A549 treated with DMSO at 1 μM for 4 hours (cell line): ENCODE measurements around the gene ARPIN. TPM values are rescaled to one million over a fixed set of nuclear protein-coding genes. Genes with fewer than 3 reads are reported as not detected.

Source experiments
- total RNA-seq: library from RNA; stranded (reverse); fragments of 200-300 nt; extraction: Qiagen RNA extraction; gene quantifications from 5 replicates; pipeline ENCODE4 v1.2.3, GENCODE V29; 2022; ENCODE audit warnings: low read depth

The ARPIN gene
- 10.2 to 13.8 TPM (median 13.0 TPM) in 5 replicates for total RNA-seq

GRCh38 chr15:89912674-89913396 is at the start of gene ARPIN:
ARPIN (minus strand) TSS chr15:89912952; CDS start chr15:89912835, 117 bp downstream.

GRCh38 chr15:89893696-89894447 is 18.9 kb downstream of the ARPIN start, which contains the start of gene AP3S2:
AP3S2 (minus strand) TSS chr15:89893994; CDS start chr15:89893949, 45 bp downstream.

Other genes starting within 250 kb of the ARPIN start
- 0.05 to 0.17 TPM (median 0.08 TPM) in 4 of 5 replicates, not detected in the other for gene PLIN1, start 233.6 kb downstream of the ARPIN start, total RNA-seq
- 5.9 to 7.3 TPM (median 6.6 TPM) in 5 replicates for gene PEX11A, start 222.2 kb downstream of the ARPIN start, total RNA-seq
- 0.13 to 0.21 TPM (median 0.19 TPM) in 5 replicates for gene WDR93, start 222.1 kb downstream of the ARPIN start, total RNA-seq
- gene MESP1, start 161.7 kb downstream of the ARPIN start, total RNA-seq, result 2.7 to 8.0 TPM (median 6.3 TPM) in 5 replicates
- gene MESP2, start 136.6 kb downstream of the ARPIN start, total RNA-seq, result 0.37 to 0.65 TPM (median 0.62 TPM) in 5 replicates
- gene ANPEP, start 98.1 kb downstream of the ARPIN start, total RNA-seq, result 28.0 to 36.2 TPM (median 32.4 TPM) in 5 replicates
- 39.3 to 64.1 TPM (median 47.0 TPM) in 5 replicates for gene AP3S2, start 19.0 kb downstream of the ARPIN start, total RNA-seq
- gene ZNF710, start 88.4 kb upstream of the ARPIN start, total RNA-seq, result 14.2 to 18.1 TPM (median 16.9 TPM) in 5 replicates
- 35.9 to 52.5 TPM (median 49.7 TPM) in 5 replicates for gene IDH2, start 189.5 kb upstream of the ARPIN start, total RNA-seq